Cardiac muscle cell (in vitro differentiated cells and primary cell): ENCODE data around the gene ABHD6. TPM values are rescaled to one million over a fixed set of nuclear protein-coding genes. Genes with fewer than 3 reads are reported as not detected.

Experiments used
- DNase-seq, 2 donors: peaks; one replicate each; pipeline versions ENCODE4 v3.0.0 to v3.0.0-alpha.2; 2010 to 2017; ENCODE audit warnings: low read depth in 1 of 2, low spot score in 1 of 2
- H3K27ac ChIP-seq: fragments of 200-600 bp; sonication (generic); 2 replicates; pipeline ENCODE4 v1.5.1; 2016
- H3K27me3 ChIP-seq: fragments of 200-600 bp; sonication (generic); 2 replicates; pipeline ENCODE4 v1.6.0; 2016; ENCODE audit warnings: control low read depth
- H3K36me3 ChIP-seq: fragments of 200-600 bp; sonication (generic); 2 replicates; pipeline ENCODE4 v1.5.1; 2016; ENCODE audit warnings: control low read depth
- H3K4me1 ChIP-seq: fragments of 200-600 bp; sonication (generic); 2 replicates; pipeline ENCODE4 v1.8.1; 2017; ENCODE audit warnings: low read depth, mild to moderate bottlenecking, mixed run types
- H3K4me3 ChIP-seq: fragments of 200-600 bp; sonication (generic); 2 replicates; pipeline ENCODE4 v1.5.1; 2016; ENCODE audit warnings: mild to moderate bottlenecking
- H3K9me3 ChIP-seq: fragments of 200-600 bp; sonication (generic); 2 replicates; pipeline ENCODE4 v1.5.1; 2017; ENCODE audit warnings: low read depth, mild to moderate bottlenecking, control low read depth
- CTCF ChIP-seq: IDR thresholded peaks from 2 replicates; pipeline ENCODE4 v1.5.1; 2012; ENCODE audit warnings: low read depth, mild to moderate bottlenecking, low read length
- polyA plus RNA-seq: library from polyadenylated mRNA; unstranded; fragments of >200 nt; fragmentation: Nextera tagmentation; extraction: Ambion mirVana; gene quantifications from 2 replicates; pipeline ENCODE4 v1.2.1, GENCODE V29; 2016
- total RNA-seq: library from RNA; depleted of rRNA; stranded (reverse); fragments of >200 nt; gene quantifications from 2 replicates; pipeline ENCODE4 v1.2.3, GENCODE V29; 2016

The ABHD6 gene
- total and polyA plus RNA-seq, 2 experiments from 2014 or later = 12.9 to 31.4 TPM

GRCh38 chr3:58246148-58247047, 8.8 kb downstream of the ABHD6 start:
- Histone ChIP-seq H3K4me3 (no peak overlapping the region), H3K27me3 (no peaks in the 10 kb centered on the region), H3K27ac (peak overlapping the region; percentile 55), H3K4me1 (peaks cover 47% of the 10 kb centered on the region), H3K9me3 (no peaks in the 10 kb centered on the region), H3K36me3 (no peaks in the 10 kb centered on the region)
- peak; percentile 23 to 92 for DNase-seq
- no peak for TF ChIP-seq CTCF

- peak; percentile 39 for TF ChIP-seq CTCF
- H3K4me1 ChIP-seq = peaks cover 37% of the 10 kb centered on the region
- no peaks in the 10 kb centered on the region for H3K9me3 ChIP-seq
- no peak overlapping the region for H3K27ac ChIP-seq
- no peaks in the 10 kb centered on the region for H3K36me3 ChIP-seq
- peak; percentile 25 to 30 for DNase-seq
- H3K4me3 ChIP-seq = no peak overlapping the region
- H3K27me3 ChIP-seq = no peaks in the 10 kb centered on the region
These were observed 11.9 kb downstream of the ABHD6 start for GRCh38 chr3:58249358-58250092.

- no peak for TF ChIP-seq CTCF
- Histone ChIP-seq H3K27me3 (no peaks in the 10 kb centered on the region), H3K36me3 (no peaks in the 10 kb centered on the region), H3K4me3 (no peak overlapping the region), H3K9me3 (no peaks in the 10 kb centered on the region), H3K27ac (no peak overlapping the region), H3K4me1 (peaks cover 32% of the 10 kb centered on the region)
- peak in 1 of 2 donors; percentile 45 for DNase-seq
These were observed 12.6 kb downstream of the ABHD6 start for GRCh38 chr3:58250093-58250707.

- Histone ChIP-seq H3K4me1 (peaks cover 22% of the 10 kb centered on the region), H3K27ac (no peak overlapping the region), H3K27me3 (no peaks in the 10 kb centered on the region), H3K4me3 (no peak overlapping the region), H3K9me3 (no peaks in the 10 kb centered on the region), H3K36me3 (no peaks in the 10 kb centered on the region)
- DNase-seq = no peak
- no peak for TF ChIP-seq CTCF
These were observed 14.0 kb downstream of the ABHD6 start for GRCh38 chr3:58251631-58252035.

- no peak for TF ChIP-seq CTCF
- Histone ChIP-seq H3K4me1 (peaks cover 15% of the 10 kb centered on the region), H3K27me3 (no peaks in the 10 kb centered on the region), H3K9me3 (no peaks in the 10 kb centered on the region), H3K27ac (no peak overlapping the region), H3K4me3 (no peak overlapping the region), H3K36me3 (peaks cover 8% of the 10 kb centered on the region)
- no peak for DNase-seq
These were observed 16.6 kb downstream of the ABHD6 start for GRCh38 chr3:58254144-58254543.
